Activated CD8-positive, alpha-beta memory T cell treated with anti-CD3 and anti-CD28 coated beads for 48 hours (primary cell): ENCODE measurements around the gene ARID5A.

Experiments
- DNase-seq, 3 experiments: peaks; one replicate each; pipeline ENCODE4 v3.0.0-alpha.2; 2020; ENCODE audit warnings: low read depth in 2 of 3, low spot score in 2 of 3

The ARID5A gene

GRCh38 chr2:96596596-96596995 lies 60.0 kb downstream of the ARID5A start:
- no peak for DNase-seq

- no peak for DNase-seq
Measured at GRCh38 chr2:96599941-96600340, 63.4 kb downstream of the ARID5A start.

- no peak for DNase-seq
Measured at GRCh38 chr2:96601382-96602292, 65.1 kb downstream of the ARID5A start.
